GM10847 (cell line): ENCODE data around the gene WDR93.

Source experiments
- POLR2A ChIP-seq: IDR thresholded peaks from 2 replicates; pipeline ENCODE4 v1.6.1; 2011; ENCODE audit not compliant: insufficient read length; ENCODE audit errors: extremely low read depth

The WDR93 gene

GRCh38 chr15:89669309-89669865 lies 21.2 kb upstream of the WDR93 start:
- no peak for TF ChIP-seq POLR2A

- no peak for TF ChIP-seq POLR2A
These were observed 20.7 kb upstream of the WDR93 start for GRCh38 chr15:89669941-89670340.

- TF ChIP-seq POLR2A = no peak
These were observed 19.5 kb upstream of the WDR93 start for GRCh38 chr15:89670971-89671560.

- no peak for TF ChIP-seq POLR2A
These were observed 18.9 kb upstream of the WDR93 start for GRCh38 chr15:89671687-89672086.

- TF ChIP-seq POLR2A = no peak
These were observed 18.1 kb upstream of the WDR93 start for GRCh38 chr15:89672221-89673164.

GRCh38 chr15:89673165-89673512 lies 17.5 kb upstream of the WDR93 start:
- no peak for TF ChIP-seq POLR2A

- no peak for TF ChIP-seq POLR2A
These were observed 16.1 kb upstream of the WDR93 start for GRCh38 chr15:89674526-89674925.

- TF ChIP-seq POLR2A = no peak
These were observed 15.0 kb upstream of the WDR93 start for GRCh38 chr15:89675606-89676005.

- no peak for TF ChIP-seq POLR2A
These were observed 13.2 kb upstream of the WDR93 start for GRCh38 chr15:89677381-89677780.

- TF ChIP-seq POLR2A = no peak
These were observed 11.4 kb upstream of the WDR93 start, which contains the start of gene PLIN1 for GRCh38 chr15:89679212-89679611. TSS of gene PLIN1 (minus strand) at chr15:89679367. CDS start at chr15:89677489, 1,878 bp downstream.

- no peak for TF ChIP-seq POLR2A
These were observed 10.2 kb upstream of the WDR93 start for GRCh38 chr15:89680282-89680873.

- no peak for TF ChIP-seq POLR2A
These were observed 9.5 kb upstream of the WDR93 start for GRCh38 chr15:89681146-89681545.

- no peak for TF ChIP-seq POLR2A
These were observed 4.6 kb upstream of the WDR93 start for GRCh38 chr15:89685995-89686394.

- no peak for TF ChIP-seq POLR2A
These were observed 4.1 kb upstream of the WDR93 start for GRCh38 chr15:89686522-89686921.

GRCh38 chr15:89693091-89693490 lies 2.5 kb downstream of the WDR93 start:
- TF ChIP-seq POLR2A = no peak

- no peak for TF ChIP-seq POLR2A
These were observed 3.1 kb downstream of the WDR93 start for GRCh38 chr15:89693696-89694095.
